PC-3 (cell line): ENCODE data around the gene DGKB. TPM values are rescaled to one million over a fixed set of nuclear protein-coding genes. Genes with fewer than 3 reads are reported as not detected.

Experiments
- ATAC-seq: fragments of 200-7000 bp; cut with Tn5 transposase; 2 replicates; pipeline ENCODE4 v1.9.1; 2020; ENCODE audit warnings: mild to moderate bottlenecking, moderate library complexity
- BruUV-seq: library from RNA; stranded (reverse); fragments of 400-500 nt; replicated peaks from 2 replicates; lab custom pipeline; 2021; lab: Mats Ljungman, UMichigan
- CTCF ChIA-PET: fragments of 300-600 bp; sonication (Branson Sonifier 250); formaldehyde crosslinking; loops from one replicate; lab custom pipeline; 2022; ENCODE audit warnings: antibody characterized with exemption; lab: Charles Lee
- POLR2A ChIA-PET: fragments of 300-600 bp; sonication (Branson Sonifier 250); formaldehyde crosslinking; loops from one replicate; lab custom pipeline; 2022; ENCODE audit warnings: antibody characterized with exemption; ENCODE audit not compliant: unreplicated experiment; lab: Charles Lee
- DNase-seq: peaks from one replicate; pipeline ENCODE4 v3.0.0-alpha.2; 2015
- H2AFZ ChIP-seq: fragments of 300-600 bp; sonication (generic); 2 replicates; pipeline ENCODE4 v1.6.0; 2016; ENCODE audit warnings: antibody characterized with exemption, low read length
- H3F3A ChIP-seq: fragments of 300-600 bp; sonication (generic); one replicate; pipeline ENCODE4 v1.6.0; 2017; ENCODE audit warnings: antibody characterized with exemption, low read length, control low read depth, mild to moderate bottlenecking; ENCODE audit not compliant: unreplicated experiment
- H3K27ac ChIP-seq: fragments of 300-600 bp; sonication (generic); 2 replicates; pipeline ENCODE4 v1.5.1; 2016; ENCODE audit warnings: mild to moderate bottlenecking, low read length
- H3K27me3 ChIP-seq: fragments of 300-600 bp; sonication (generic); 2 replicates; pipeline ENCODE4 v1.6.1; 2016; ENCODE audit warnings: low read length, mixed read lengths
- H3K36me3 ChIP-seq: fragments of 300-600 bp; sonication (generic); 2 replicates; pipeline ENCODE4 v1.6.1; 2016; ENCODE audit warnings: low read depth, mixed run types, low read length, mixed read lengths
- H3K4me1 ChIP-seq: fragments of 300-600 bp; sonication (generic); 2 replicates; pipeline ENCODE4 v1.5.1; 2016; ENCODE audit warnings: low read length; ENCODE audit not compliant: insufficient read depth
- H3K4me2 ChIP-seq: fragments of 300-600 bp; sonication (generic); 2 replicates; pipeline ENCODE4 v1.6.0; 2016; ENCODE audit warnings: low read length
- H3K4me3 ChIP-seq: fragments of 300-600 bp; sonication (generic); 2 replicates; pipeline ENCODE4 v1.5.1; 2016; ENCODE audit warnings: mild to moderate bottlenecking, low read length, mixed read lengths
- H3K79me2 ChIP-seq: fragments of 300-600 bp; sonication (generic); 2 replicates; pipeline ENCODE4 v1.6.1; 2017; ENCODE audit warnings: low read length, mixed read lengths
- H3K9ac ChIP-seq: fragments of 300-600 bp; sonication (generic); 2 replicates; pipeline ENCODE4 v1.6.0; 2016; ENCODE audit warnings: mild to moderate bottlenecking, low read length
- H3K9me2 ChIP-seq: fragments of 300-600 bp; sonication (generic); replicated peaks from 2 replicates; pipeline ENCODE4 v1.6.1; 2016; ENCODE audit warnings: mixed run types, low read length, mixed read lengths
- H3K9me3 ChIP-seq: fragments of 300-600 bp; sonication (generic); 2 replicates; pipeline ENCODE4 v1.6.1; 2016; ENCODE audit warnings: low read length, mixed read lengths
- H4K20me1 ChIP-seq: fragments of 300-600 bp; sonication (generic); 2 replicates; pipeline ENCODE4 v1.6.1; 2016; ENCODE audit warnings: low read length, mixed read lengths
- CTCF ChIP-seq: fragments of 300-600 bp; sonication (generic); conservative IDR thresholded peaks from 2 replicates; pipeline ENCODE4 v1.5.1; 2017; ENCODE audit warnings: antibody characterized with exemption, low read depth, mild to moderate bottlenecking, low read length
- EZH2 ChIP-seq: fragments of 300-600 bp; sonication (generic); IDR thresholded peaks from one replicate; pipeline ENCODE4 v1.6.1; 2017; ENCODE audit warnings: antibody characterized with exemption, mild to moderate bottlenecking, low read length; ENCODE audit not compliant: unreplicated experiment
- EZH2phosphoT487 ChIP-seq: fragments of 300-600 bp; sonication (generic); IDR thresholded peaks from 2 replicates; pipeline ENCODE4 v1.6.1; 2018; ENCODE audit warnings: mild to moderate bottlenecking, antibody characterized with exemption, low read length, borderline replicate concordance
- intact Hi-C: fragments of 100-400 bp; cut with micrococcal nuclease; formaldehyde crosslinking; loops from 2 replicates; pipeline ENCODE4 v1.9.0; 2023
- total RNA-seq: library from RNA; depleted of rRNA; stranded (reverse); fragments of >200 nt; gene quantifications from 2 replicates; pipeline ENCODE4 v1.2.3, GENCODE V29; 2014

Gene DGKB
- total RNA-seq, 1 experiment from 2014 or later: 0.15 TPM

GRCh38 chr7:14637968-14638367 is 264.6 kb downstream of the DGKB start:
- H3K9me2 ChIP-seq: no peaks in the 10 kb centered on the region
- no peak overlapping the region for H3K4me3 ChIP-seq
- H3K9me3 ChIP-seq: no peaks in the 10 kb centered on the region
- H2AFZ ChIP-seq: no peak overlapping the region
- H3K27me3 ChIP-seq: no peaks in the 10 kb centered on the region
- no peaks in the 10 kb centered on the region for H3K79me2 ChIP-seq
- peak; percentile 23 for DNase-seq
- CTCF ChIA-PET: no interaction called here
- intact Hi-C loops: loop anchor here (1.0 to 5.0 kb wide), 2 partner anchors 141 to 155 kb away; no protein-coding TSS in a partner anchor
- no TSS peak for BruUV-seq
- ATAC-seq: 0 out of 2 replicates have a peak, but pooled peaks have one; percentile 38
- H4K20me1 ChIP-seq: no peaks in the 10 kb centered on the region
- no peak overlapping the region for H3K4me2 ChIP-seq
- POLR2A ChIA-PET: no interaction called here
- H3K4me1 ChIP-seq: peaks cover 7% of the 10 kb centered on the region; the same call in 1 of the 2 replicates
- TF ChIP-seq EZH2phosphoT487 (no peak), EZH2 (no peak), CTCF (no peak; the same call in 1 of the 2 replicates)
- H3K9ac ChIP-seq: no peak overlapping the region
- H3K27ac ChIP-seq: no peak overlapping the region
- H3K36me3 ChIP-seq: no peaks in the 10 kb centered on the region
- no peaks in the 10 kb centered on the region for H3F3A ChIP-seq

- no peaks in the 10 kb centered on the region for H3K9me2 ChIP-seq
- CTCF ChIA-PET: no interaction called here
These were observed 266.6 kb downstream of the DGKB start for GRCh38 chr7:14635955-14636354.

GRCh38 chr7:14630048-14630447 is 272.5 kb downstream of the DGKB start:
- no peaks in the 10 kb centered on the region for H3F3A ChIP-seq
- POLR2A ChIA-PET: no interaction called here
- H3K9me2 ChIP-seq: no peaks in the 10 kb centered on the region
- H3K27me3 ChIP-seq: no peaks in the 10 kb centered on the region
- no TSS peak for BruUV-seq
- no peaks in the 10 kb centered on the region for H3K79me2 ChIP-seq
- H3K4me2 ChIP-seq: no peak overlapping the region
- no peaks in the 10 kb centered on the region for H3K9me3 ChIP-seq
- H2AFZ ChIP-seq: no peak overlapping the region
- H4K20me1 ChIP-seq: no peaks in the 10 kb centered on the region
- no peak for ATAC-seq
- H3K9ac ChIP-seq: no peak overlapping the region
- intact Hi-C loops: no loop called here
- no peaks in the 10 kb centered on the region for H3K36me3 ChIP-seq
- no peaks in the 10 kb centered on the region for H3K4me1 ChIP-seq
- TF ChIP-seq EZH2 (no peak), EZH2phosphoT487 (no peak), CTCF (no peak)
- no peak overlapping the region for H3K27ac ChIP-seq
- H3K4me3 ChIP-seq: no peak overlapping the region
- no peak for DNase-seq
- CTCF ChIA-PET: no interaction called here

More at GRCh38 chr7:14635955-14636354, 266.6 kb downstream of the DGKB start:
- Histone ChIP-seq H3K4me3 (no peak overlapping the region), H3K9ac (no peak overlapping the region), H3K9me3 (no peaks in the 10 kb centered on the region), H3K27ac (no peak overlapping the region), H2AFZ (no peak overlapping the region), H3K36me3 (no peaks in the 10 kb centered on the region), H3K4me2 (no peak overlapping the region), H3K27me3 (no peaks in the 10 kb centered on the region), H3F3A (no peaks in the 10 kb centered on the region), H4K20me1 (no peaks in the 10 kb centered on the region), H3K4me1 (peaks cover 7% of the 10 kb centered on the region; the same call in 1 of the 2 replicates), H3K79me2 (no peaks in the 10 kb centered on the region)
- intact Hi-C loops: loop anchor here (5.0 kb wide), 1 partner anchor 139 kb away; no protein-coding TSS in a partner anchor
- no peak for TF ChIP-seq EZH2phosphoT487
- no peak for TF ChIP-seq EZH2
- ATAC-seq (no peak), DNase-seq (no peak)
- POLR2A ChIA-PET: no interaction called here
- BruUV-seq: no TSS peak
